ENCODE measurements around the gene DUOX2.

- TF ChIP-seq, protein P1, sequence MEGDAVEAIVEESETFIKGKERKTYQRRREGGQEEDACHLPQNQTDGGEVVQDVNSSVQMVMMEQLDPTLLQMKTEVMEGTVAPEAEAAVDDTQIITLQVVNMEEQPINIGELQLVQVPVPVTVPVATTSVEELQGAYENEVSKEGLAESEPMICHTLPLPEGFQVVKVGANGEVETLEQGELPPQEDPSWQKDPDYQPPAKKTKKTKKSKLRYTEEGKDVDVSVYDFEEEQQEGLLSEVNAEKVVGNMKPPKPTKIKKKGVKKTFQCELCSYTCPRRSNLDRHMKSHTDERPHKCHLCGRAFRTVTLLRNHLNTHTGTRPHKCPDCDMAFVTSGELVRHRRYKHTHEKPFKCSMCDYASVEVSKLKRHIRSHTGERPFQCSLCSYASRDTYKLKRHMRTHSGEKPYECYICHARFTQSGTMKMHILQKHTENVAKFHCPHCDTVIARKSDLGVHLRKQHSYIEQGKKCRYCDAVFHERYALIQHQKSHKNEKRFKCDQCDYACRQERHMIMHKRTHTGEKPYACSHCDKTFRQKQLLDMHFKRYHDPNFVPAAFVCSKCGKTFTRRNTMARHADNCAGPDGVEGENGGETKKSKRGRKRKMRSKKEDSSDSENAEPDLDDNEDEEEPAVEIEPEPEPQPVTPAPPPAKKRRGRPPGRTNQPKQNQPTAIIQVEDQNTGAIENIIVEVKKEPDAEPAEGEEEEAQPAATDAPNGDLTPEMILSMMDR (IDR thresholded peaks at IDR 0.05; ENCODE audit: low read depth, low read length, poor library complexity, severe bottlenecking): no peak
- TF ChIP-seq EZH2phosphoT487 (IDR thresholded peaks at IDR 0.05; ENCODE audit: borderline replicate concordance, low read length): no peak
Measured at GRCh38 chr15:45130291-45131000, 16.5 kb upstream of the DUOX2 start.
